Smooth muscle cell (in vitro differentiated cells): ENCODE results near the gene HOPX. TPM values are rescaled to one million over a fixed set of nuclear protein-coding genes. Genes with fewer than 3 reads are reported as not detected.
"Not testable (repeated sequence)": the region's sequence is repeated elsewhere in the genome, so short reads cannot be mapped to it uniquely, and the experiment has no call there.

Experiments used
- DNase-seq: peaks from one replicate; lab custom pipeline; 2025; ENCODE audit not compliant: unreplicated experiment; lab: John Stamatoyannopoulos, UW
- H2AFZ ChIP-seq: fragments of 200-600 bp; sonication (generic); 2 replicates; pipeline ENCODE4 v1.6.0; 2016; ENCODE audit warnings: antibody characterized with exemption, low read depth, mild to moderate bottlenecking
- H3F3A ChIP-seq: fragments of 200-600 bp; sonication (generic); 2 replicates; pipeline ENCODE4 v1.6.0; 2017; ENCODE audit warnings: antibody characterized with exemption, low read depth
- H3K27ac ChIP-seq: fragments of 200-600 bp; sonication (generic); 2 replicates; pipeline ENCODE4 v1.5.1; 2016; ENCODE audit warnings: low read depth, mild to moderate bottlenecking
- H3K27me3 ChIP-seq: fragments of 200-600 bp; sonication (generic); 2 replicates; pipeline ENCODE4 v1.6.1; 2016; ENCODE audit warnings: low read depth, mild to moderate bottlenecking
- H3K36me3 ChIP-seq: fragments of 200-600 bp; sonication (generic); 2 replicates; pipeline ENCODE4 v1.5.1; 2016; ENCODE audit warnings: low read depth
- H3K4me1 ChIP-seq: fragments of 200-600 bp; sonication (generic); 2 replicates; pipeline ENCODE4 v1.5.1; 2016; ENCODE audit warnings: low read depth
- H3K4me2 ChIP-seq: fragments of 200-600 bp; sonication (generic); 2 replicates; pipeline ENCODE4 v1.6.0; 2016; ENCODE audit warnings: mild to moderate bottlenecking
- H3K4me3 ChIP-seq: fragments of 200-600 bp; sonication (generic); 2 replicates; pipeline ENCODE4 v1.5.1; 2016; ENCODE audit warnings: mild to moderate bottlenecking
- H3K79me2 ChIP-seq: fragments of 200-600 bp; sonication (generic); 2 replicates; pipeline ENCODE4 v1.6.0; 2016; ENCODE audit warnings: low read depth, mild to moderate bottlenecking
- H3K9ac ChIP-seq: fragments of 200-600 bp; sonication (generic); 2 replicates; pipeline ENCODE4 v1.6.0; 2016; ENCODE audit warnings: low read depth
- H3K9me3 ChIP-seq: fragments of 200-600 bp; sonication (generic); replicated peaks from 2 replicates; pipeline ENCODE4 v1.5.1; 2016; ENCODE audit warnings: low read depth
- H4K20me1 ChIP-seq: fragments of 200-600 bp; sonication (generic); 2 replicates; pipeline ENCODE4 v1.6.0; 2016; ENCODE audit warnings: low read depth
- WGBS: methylation state at CpG from one replicate; pipeline ENCODE4 v1.1.7; 2016; ENCODE audit warnings: low lambda C conversion rate; 5-methylcytosine and 5-hydroxymethylcytosine counted together
- polyA plus RNA-seq: library from polyadenylated mRNA; unstranded; fragments of >200 nt; fragmentation: Nextera tagmentation; extraction: Ambion mirVana; gene quantifications from 2 replicates; pipeline ENCODE4 v1.2.1, GENCODE V29; 2016
- total RNA-seq: library from RNA; depleted of rRNA; stranded (reverse); fragments of >200 nt; gene quantifications from 2 replicates; pipeline ENCODE4 v1.2.3, GENCODE V29; 2014
- TF ChIP-seq, protein P1 (sequence below): fragments of 200-600 bp; sonication (generic); IDR thresholded peaks from 2 replicates; pipeline ENCODE4 v1.5.1; 2017; ENCODE audit warnings: borderline replicate concordance, mild to moderate bottlenecking, antibody characterized with exemption; ENCODE audit not compliant: insufficient read depth, poor library complexity, severe bottlenecking

The HOPX gene
- total and polyA plus RNA-seq, 2 experiments from 2014 or later = 86.9 to 111 TPM

DNA sequence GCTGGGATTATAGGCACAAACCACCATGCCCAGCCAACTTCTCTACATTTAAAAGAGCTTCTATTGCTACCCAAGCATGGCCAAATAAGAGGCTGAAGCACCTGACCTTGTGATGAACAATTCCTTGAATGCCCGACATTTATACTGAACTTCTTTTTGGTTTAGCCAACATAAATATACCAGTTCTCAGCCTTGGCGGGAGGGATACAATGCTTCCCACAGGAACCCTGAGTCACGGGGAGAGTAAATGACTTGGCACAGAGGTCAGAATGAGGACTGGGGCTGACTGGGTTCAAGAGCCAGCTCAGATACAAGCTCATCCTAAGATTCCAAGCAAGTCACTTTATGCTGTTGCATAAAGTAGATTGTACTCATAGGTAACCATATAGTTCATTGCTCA lies 6.1 kb downstream of the HOPX start:
- Histone ChIP-seq H2AFZ (no peak overlapping the region), H3K4me2 (no peak overlapping the region), H4K20me1 (no peaks in the 10 kb centered on the region), H3K4me1 (no peaks in the 10 kb centered on the region), H3K4me3 (no peak overlapping the region), H3K9ac (no peak overlapping the region), H3K79me2 (no peaks in the 10 kb centered on the region), H3K27ac (no peak overlapping the region), H3K36me3 (no peaks in the 10 kb centered on the region), H3K9me3 (no peaks in the 10 kb centered on the region), H3F3A (no peaks in the 10 kb centered on the region), H3K27me3 (no peaks in the 10 kb centered on the region)
- DNase-seq = no peak
- 90% methylated on average over 3 of the region's 3 CpGs for WGBS
- TF ChIP-seq, protein P1, sequence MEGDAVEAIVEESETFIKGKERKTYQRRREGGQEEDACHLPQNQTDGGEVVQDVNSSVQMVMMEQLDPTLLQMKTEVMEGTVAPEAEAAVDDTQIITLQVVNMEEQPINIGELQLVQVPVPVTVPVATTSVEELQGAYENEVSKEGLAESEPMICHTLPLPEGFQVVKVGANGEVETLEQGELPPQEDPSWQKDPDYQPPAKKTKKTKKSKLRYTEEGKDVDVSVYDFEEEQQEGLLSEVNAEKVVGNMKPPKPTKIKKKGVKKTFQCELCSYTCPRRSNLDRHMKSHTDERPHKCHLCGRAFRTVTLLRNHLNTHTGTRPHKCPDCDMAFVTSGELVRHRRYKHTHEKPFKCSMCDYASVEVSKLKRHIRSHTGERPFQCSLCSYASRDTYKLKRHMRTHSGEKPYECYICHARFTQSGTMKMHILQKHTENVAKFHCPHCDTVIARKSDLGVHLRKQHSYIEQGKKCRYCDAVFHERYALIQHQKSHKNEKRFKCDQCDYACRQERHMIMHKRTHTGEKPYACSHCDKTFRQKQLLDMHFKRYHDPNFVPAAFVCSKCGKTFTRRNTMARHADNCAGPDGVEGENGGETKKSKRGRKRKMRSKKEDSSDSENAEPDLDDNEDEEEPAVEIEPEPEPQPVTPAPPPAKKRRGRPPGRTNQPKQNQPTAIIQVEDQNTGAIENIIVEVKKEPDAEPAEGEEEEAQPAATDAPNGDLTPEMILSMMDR = no peak

DNA sequence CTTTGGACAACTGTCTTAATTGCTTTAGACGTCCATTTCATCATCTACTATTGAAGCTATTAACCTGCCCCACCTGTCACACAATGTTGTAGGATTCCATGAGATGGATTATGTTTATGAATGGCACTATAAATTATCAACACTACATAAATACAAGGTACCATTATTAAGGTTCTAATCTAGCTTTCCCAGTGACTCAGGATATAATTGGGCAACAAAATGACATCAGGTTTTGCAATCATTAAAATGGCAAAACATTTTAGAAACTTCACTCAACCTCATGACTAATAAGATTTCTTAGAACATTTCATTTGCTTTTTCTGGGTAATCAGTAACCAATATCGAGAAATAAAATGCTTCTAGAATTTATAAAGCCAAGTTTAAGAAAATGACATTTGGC lies 9.2 kb downstream of the HOPX start:
- Histone ChIP-seq H4K20me1 (no peaks in the 10 kb centered on the region), H3K27me3 (no peaks in the 10 kb centered on the region), H3K27ac (no peak overlapping the region), H3K79me2 (no peaks in the 10 kb centered on the region), H3K4me2 (no peak overlapping the region), H3F3A (peaks cover 5% of the 10 kb centered on the region), H3K9ac (no peak overlapping the region), H3K9me3 (no peaks in the 10 kb centered on the region), H3K4me3 (no peak overlapping the region), H3K36me3 (no peaks in the 10 kb centered on the region), H3K4me1 (no peaks in the 10 kb centered on the region), H2AFZ (no peak overlapping the region)
- WGBS = 84% methylated on average over 2 of the region's 2 CpGs
- TF ChIP-seq, protein P1 = no peak
- DNase-seq = no peak

DNA sequence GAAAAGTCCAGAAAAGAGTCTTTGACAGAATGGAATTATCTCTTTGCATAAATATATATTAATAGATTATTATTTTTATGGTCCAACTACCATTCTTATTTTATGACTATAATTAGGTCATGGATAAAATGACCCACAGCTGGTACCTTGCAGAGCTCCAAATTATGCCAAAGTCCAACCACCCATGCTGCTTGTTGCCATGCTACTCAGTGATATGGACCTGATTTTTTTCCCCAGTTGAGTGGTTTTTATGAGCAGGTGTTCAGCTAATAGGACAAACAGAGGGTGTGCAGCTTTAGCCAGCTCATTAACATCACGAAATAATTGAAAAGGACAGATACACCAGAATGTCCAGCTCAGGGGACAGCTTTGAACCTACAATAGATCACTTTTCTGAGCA lies 9.7 kb downstream of the HOPX start:
- Histone ChIP-seq H3K36me3 (no peaks in the 10 kb centered on the region), H3K4me2 (no peak overlapping the region), H4K20me1 (no peaks in the 10 kb centered on the region), H3K4me3 (no peak overlapping the region), H3K27ac (no peak overlapping the region), H2AFZ (no peak overlapping the region), H3K9me3 (no peaks in the 10 kb centered on the region), H3K4me1 (no peaks in the 10 kb centered on the region), H3K9ac (no peak overlapping the region), H3K79me2 (no peaks in the 10 kb centered on the region), H3F3A (peaks cover 9% of the 10 kb centered on the region), H3K27me3 (no peaks in the 10 kb centered on the region)
- WGBS = 90% methylated on average over 1 of the region's 1 CpG
- TF ChIP-seq, protein P1 = no peak
- DNase-seq = no peak

DNA sequence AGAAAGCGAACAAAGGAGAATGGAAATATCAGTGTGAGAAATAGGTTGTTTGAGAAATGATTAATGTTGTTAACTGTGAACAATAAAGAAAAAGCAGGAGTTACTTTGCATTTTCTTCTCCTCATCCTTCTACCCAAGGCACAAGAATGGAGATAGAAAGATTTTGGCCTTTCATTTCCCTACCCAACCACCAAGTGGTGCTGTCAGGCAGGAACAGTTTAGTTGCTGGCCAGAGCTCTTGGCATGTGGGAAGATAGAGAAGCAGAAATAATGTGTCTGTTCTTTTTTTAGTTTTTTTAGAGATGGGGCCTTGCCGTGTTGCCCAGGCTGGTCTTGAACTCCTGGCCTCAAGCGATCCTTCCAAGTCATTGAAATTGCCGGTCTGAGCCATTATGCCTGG lies 12.8 kb downstream of the HOPX start:
- Histone ChIP-seq H3K79me2 (no peaks in the 10 kb centered on the region), H2AFZ (no peak overlapping the region)
- 85% methylated on average over 4 of the region's 4 CpGs for WGBS

DNA sequence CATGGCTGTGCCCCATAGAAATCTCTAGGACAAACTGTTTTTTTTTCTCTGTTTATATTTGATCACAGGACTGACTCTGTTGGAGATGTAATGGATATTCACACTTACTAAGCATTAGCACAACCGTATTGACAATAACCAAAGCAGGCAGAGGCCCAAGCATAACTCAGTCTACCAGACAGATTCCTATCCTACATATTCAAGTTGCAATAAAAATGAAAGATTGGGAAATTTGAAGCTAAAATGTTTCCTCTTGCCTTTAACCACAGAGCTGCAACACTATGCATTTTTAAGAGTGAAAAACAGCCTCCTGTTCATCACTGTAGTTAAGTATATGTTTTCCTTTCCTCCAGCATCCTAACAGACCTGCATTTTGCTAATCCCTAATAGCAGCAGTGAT lies 13.7 kb downstream of the HOPX start:
- H4K20me1 ChIP-seq, H3K36me3 ChIP-seq, H3K9ac ChIP-seq, H3K4me1 ChIP-seq, H3F3A ChIP-seq, DNase-seq, H3K4me3 ChIP-seq, H3K79me2 ChIP-seq, H3K27me3 ChIP-seq, H3K9me3 ChIP-seq: not testable (repeated sequence)
- 14% methylated on average over 1 of the region's 1 CpG for WGBS
- peak overlapping the region; percentile 80 for H3K27ac ChIP-seq
- H2AFZ ChIP-seq = peak overlapping the region; percentile 37
- peak overlapping the region; percentile 61 for H3K4me2 ChIP-seq

More for the DNA sequence above, 12.8 kb downstream of the HOPX start:
- H3K4me3 ChIP-seq = no peak overlapping the region
- no peaks in the 10 kb centered on the region for H3K36me3 ChIP-seq
- H3K9me3 ChIP-seq = no peaks in the 10 kb centered on the region
- no peak overlapping the region for H3K4me2 ChIP-seq
- TF ChIP-seq, protein P1 = peak; percentile 32
- H4K20me1 ChIP-seq = no peaks in the 10 kb centered on the region
- no peak overlapping the region for H3K9ac ChIP-seq
- H3K27me3 ChIP-seq = no peaks in the 10 kb centered on the region
- no peak for DNase-seq
- peaks cover 9% of the 10 kb centered on the region for H3F3A ChIP-seq
- H3K4me1 ChIP-seq = no peaks in the 10 kb centered on the region
- H3K27ac ChIP-seq = no peak overlapping the region
